ENCODE measurements around the gene EFEMP2. TPM values are rescaled to one million over a fixed set of nuclear protein-coding genes. Genes with fewer than 3 reads are reported as not detected.
"Not testable (repeated sequence)": the region's sequence is repeated elsewhere in the genome, so short reads cannot be mapped to it uniquely, and the experiment has no call there.

The EFEMP2 gene
- total RNA-seq, 1 experiment from 2014 or later = 1.6 TPM

- DNase-seq (ENCODE audit: low spot score) = no peak
These were observed 17.5 kb downstream of the EFEMP2 start for GRCh38 chr11:65854852-65855837.

- peak; percentile 65 for DNase-seq (ENCODE audit: low spot score)
These were observed 18.4 kb downstream of the EFEMP2 start for GRCh38 chr11:65854161-65854592.

GRCh38 chr11:65853246-65853979, 19.2 kb downstream of the EFEMP2 start:
- no peak for DNase-seq (ENCODE audit: low spot score)

GRCh38 chr11:65852508-65853245, 19.9 kb downstream of the EFEMP2 start:
- DNase-seq (ENCODE audit: low spot score) = no peak

GRCh38 chr11:65851811-65852507, 20.6 kb downstream of the EFEMP2 start:
- DNase-seq (ENCODE audit: low spot score) = peak; percentile 34

GRCh38 chr11:65851083-65851579, 21.5 kb downstream of the EFEMP2 start:
- peak; percentile 70 for DNase-seq (ENCODE audit: low spot score)

- no peak for DNase-seq (ENCODE audit: low spot score)
These were observed 22.1 kb downstream of the EFEMP2 start for GRCh38 chr11:65850217-65851082.

GRCh38 chr11:65849771-65850216, 22.8 kb downstream of the EFEMP2 start:
- DNase-seq (ENCODE audit: low spot score) = no peak

GRCh38 chr11:65849366-65849765, 23.2 kb downstream of the EFEMP2 start:
- no peak for DNase-seq (ENCODE audit: low spot score)

GRCh38 chr11:65848693-65849092, 23.9 kb downstream of the EFEMP2 start:
- not testable (repeated sequence) for DNase-seq (ENCODE audit: low spot score)

GRCh38 chr11:65847746-65848145, 24.9 kb downstream of the EFEMP2 start:
- DNase-seq (ENCODE audit: low spot score) = no peak

GRCh38 chr11:65844231-65844872, 28.2 kb downstream of the EFEMP2 start:
- DNase-seq (ENCODE audit: low spot score) = no peak

GRCh38 chr11:65843811-65844210, 28.8 kb downstream of the EFEMP2 start:
- DNase-seq (ENCODE audit: low spot score) = no peak

GRCh38 chr11:65842144-65842543, 30.5 kb downstream of the EFEMP2 start:
- DNase-seq (ENCODE audit: low spot score) = no peak

- DNase-seq (ENCODE audit: low spot score) = no peak
These were observed 38.4 kb downstream of the EFEMP2 start for GRCh38 chr11:65834202-65834601.

GRCh38 chr11:65833297-65834030, 39.1 kb downstream of the EFEMP2 start, which contains the start of gene SNX32:
Gene SNX32, plus strand, starts transcription at chr11:65833963. Its CDS starts 103 bp downstream, at chr11:65834066.
- no peak for DNase-seq (ENCODE audit: low spot score)

GRCh38 chr11:65832231-65832630, 40.4 kb downstream of the EFEMP2 start:
- not testable (repeated sequence) for DNase-seq (ENCODE audit: low spot score)

GRCh38 chr11:65829459-65829858, 43.1 kb downstream of the EFEMP2 start:
- DNase-seq (ENCODE audit: low spot score) = no peak
